ENCODE measurements around the gene CACNA1E. TPM values are rescaled to one million over a fixed set of nuclear protein-coding genes. Genes with fewer than 3 reads are reported as not detected.
"Not testable (repeated sequence)": the region's sequence is repeated elsewhere in the genome, so short reads cannot be mapped to it uniquely, and the experiment has no call there.

CACNA1E gene
- total RNA-seq, 1 experiment from 2014 or later = 0.45 TPM

DNA sequence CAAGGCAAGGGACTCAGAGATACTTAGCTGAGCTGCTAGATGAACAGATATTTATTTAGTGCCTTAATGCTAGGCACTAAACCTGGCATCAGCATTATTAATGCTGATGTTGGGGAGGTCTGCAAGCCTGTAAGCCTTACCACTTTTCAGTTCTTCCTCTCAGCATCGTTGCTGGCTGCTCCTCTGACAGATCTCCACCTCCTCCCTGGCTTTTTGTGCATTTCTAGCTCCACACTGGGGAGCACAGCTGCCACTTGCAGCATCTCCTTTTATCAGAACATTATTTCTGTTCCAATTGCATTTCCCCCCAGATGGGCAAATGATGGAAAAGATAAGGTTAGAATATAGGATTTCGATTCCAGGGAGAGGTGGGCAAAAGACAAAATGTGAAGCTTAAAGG lies 34.8 kb downstream of the CACNA1E start:
- H3K36me3 Mint-ChIP-seq (ENCODE audit: insufficient read depth, unreplicated experiment) = no peaks in the 10 kb centered on the region
- Histone ChIP-seq H3K36me3 (ENCODE audit: control insufficient read depth, insufficient read depth, low read length) (no peaks in the 10 kb centered on the region), H3K4me3 (ENCODE audit: low read depth, low read length) (no peak overlapping the region), H3K9me3 (no peaks in the 10 kb centered on the region), H3K27me3 (replicated peaks; ENCODE audit: control insufficient read depth, insufficient read depth, low read length) (no peaks in the 10 kb centered on the region), H3K4me1 (no peaks in the 10 kb centered on the region)
- no peak overlapping the region for H3K4me3 Mint-ChIP-seq (ENCODE audit: unreplicated experiment)
- no peak for DNase-seq
- intact Hi-C loops (cut with micrococcal nuclease; ENCODE audit: unreplicated experiment) = no loop called here
- H3K9me3 Mint-ChIP-seq (ENCODE audit: unreplicated experiment) = no peaks in the 10 kb centered on the region
- ChIA-PET POLR2A (no interaction called here), CTCF (no interaction called here)
- H3K4me1 Mint-ChIP-seq (ENCODE audit: low read depth, unreplicated experiment) = peaks cover 9% of the 10 kb centered on the region
- no TSS peak for BruUV-seq (replicated peaks)
- no peak overlapping the region for H3K27ac Mint-ChIP-seq (ENCODE audit: unreplicated experiment)
- H3K27me3 Mint-ChIP-seq (ENCODE audit: insufficient read depth, unreplicated experiment) = peaks cover 17% of the 10 kb centered on the region
- TF ChIP-seq, protein P1, sequence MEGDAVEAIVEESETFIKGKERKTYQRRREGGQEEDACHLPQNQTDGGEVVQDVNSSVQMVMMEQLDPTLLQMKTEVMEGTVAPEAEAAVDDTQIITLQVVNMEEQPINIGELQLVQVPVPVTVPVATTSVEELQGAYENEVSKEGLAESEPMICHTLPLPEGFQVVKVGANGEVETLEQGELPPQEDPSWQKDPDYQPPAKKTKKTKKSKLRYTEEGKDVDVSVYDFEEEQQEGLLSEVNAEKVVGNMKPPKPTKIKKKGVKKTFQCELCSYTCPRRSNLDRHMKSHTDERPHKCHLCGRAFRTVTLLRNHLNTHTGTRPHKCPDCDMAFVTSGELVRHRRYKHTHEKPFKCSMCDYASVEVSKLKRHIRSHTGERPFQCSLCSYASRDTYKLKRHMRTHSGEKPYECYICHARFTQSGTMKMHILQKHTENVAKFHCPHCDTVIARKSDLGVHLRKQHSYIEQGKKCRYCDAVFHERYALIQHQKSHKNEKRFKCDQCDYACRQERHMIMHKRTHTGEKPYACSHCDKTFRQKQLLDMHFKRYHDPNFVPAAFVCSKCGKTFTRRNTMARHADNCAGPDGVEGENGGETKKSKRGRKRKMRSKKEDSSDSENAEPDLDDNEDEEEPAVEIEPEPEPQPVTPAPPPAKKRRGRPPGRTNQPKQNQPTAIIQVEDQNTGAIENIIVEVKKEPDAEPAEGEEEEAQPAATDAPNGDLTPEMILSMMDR (IDR thresholded peaks at IDR 0.05; ENCODE audit: insufficient read depth in 1 of 2, low read depth in 1 of 2, low read length in 1 of 2, severe bottlenecking in 1 of 2, unreplicated experiment in 1 of 2) = no peak

DNA sequence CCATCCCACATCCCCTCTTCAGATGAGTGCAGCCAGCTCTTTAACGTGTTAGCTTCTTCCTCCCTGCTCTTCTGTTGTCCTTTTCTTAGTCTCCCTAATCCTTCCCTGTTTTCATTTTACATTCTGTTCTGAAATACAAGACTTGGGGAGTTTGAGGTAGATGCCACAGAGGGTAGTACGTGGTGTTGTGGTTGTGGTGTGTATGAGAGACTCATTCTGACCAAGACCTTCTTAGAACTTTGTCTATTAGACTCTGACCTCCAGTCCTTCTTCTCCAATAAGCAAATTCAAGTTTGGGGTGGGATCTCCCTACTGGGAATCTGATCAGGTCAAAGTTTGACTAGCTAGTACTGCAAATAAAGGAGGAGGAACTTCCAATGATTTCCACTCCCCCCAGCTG lies 39.5 kb downstream of the CACNA1E start:
- no peak for DNase-seq
- Histone ChIP-seq H3K4me1 (no peaks in the 10 kb centered on the region), H3K27me3 (replicated peaks; ENCODE audit: control insufficient read depth, insufficient read depth, low read length) (no peaks in the 10 kb centered on the region), H3K9me3 (no peaks in the 10 kb centered on the region), H3K36me3 (ENCODE audit: control insufficient read depth, insufficient read depth, low read length) (no peaks in the 10 kb centered on the region), H3K4me3 (ENCODE audit: low read depth, low read length) (no peak overlapping the region)
- no peak overlapping the region for H3K27ac Mint-ChIP-seq (ENCODE audit: unreplicated experiment)
- intact Hi-C loops (cut with micrococcal nuclease; ENCODE audit: unreplicated experiment) = no loop called here
- H3K4me1 Mint-ChIP-seq (ENCODE audit: low read depth, unreplicated experiment) = no peaks in the 10 kb centered on the region
- TF ChIP-seq, protein P1 (IDR thresholded peaks at IDR 0.05; ENCODE audit: insufficient read depth in 1 of 2, low read depth in 1 of 2, low read length in 1 of 2, severe bottlenecking in 1 of 2, unreplicated experiment in 1 of 2) = no peak
- H3K4me3 Mint-ChIP-seq (ENCODE audit: unreplicated experiment) = no peak overlapping the region
- no peaks in the 10 kb centered on the region for H3K36me3 Mint-ChIP-seq (ENCODE audit: insufficient read depth, unreplicated experiment)
- CTCF ChIA-PET = no interaction called here
- POLR2A ChIA-PET = no interaction called here
- peaks cover 2% of the 10 kb centered on the region for H3K9me3 Mint-ChIP-seq (ENCODE audit: unreplicated experiment)
- no TSS peak for BruUV-seq (replicated peaks)
- peaks cover 15% of the 10 kb centered on the region for H3K27me3 Mint-ChIP-seq (ENCODE audit: insufficient read depth, unreplicated experiment)

- Mint-ChIP-seq H3K4me3 (ENCODE audit: unreplicated experiment) (no peak overlapping the region), H3K27ac (ENCODE audit: unreplicated experiment) (no peak overlapping the region), H3K36me3 (ENCODE audit: insufficient read depth, unreplicated experiment) (no peaks in the 10 kb centered on the region), H3K9me3 (ENCODE audit: unreplicated experiment) (peaks cover 10% of the 10 kb centered on the region), H3K27me3 (ENCODE audit: insufficient read depth, unreplicated experiment) (peaks cover 6% of the 10 kb centered on the region), H3K4me1 (ENCODE audit: low read depth, unreplicated experiment) (no peaks in the 10 kb centered on the region)
- TF ChIP-seq, protein P1 (IDR thresholded peaks at IDR 0.05; ENCODE audit: insufficient read depth in 1 of 2, low read depth in 1 of 2, low read length in 1 of 2, severe bottlenecking in 1 of 2, unreplicated experiment in 1 of 2) = no peak
- no peak overlapping the region for H3K4me3 ChIP-seq (ENCODE audit: low read depth, low read length)
- H3K27me3 ChIP-seq (replicated peaks; ENCODE audit: control insufficient read depth, insufficient read depth, low read length) = no peaks in the 10 kb centered on the region
- BruUV-seq (replicated peaks) = no TSS peak
- ChIA-PET POLR2A (no interaction called here), CTCF (no interaction called here)
- H3K9me3 ChIP-seq = peaks cover 4% of the 10 kb centered on the region; the same call in 1 of the 2 replicates
- intact Hi-C loops (cut with micrococcal nuclease; ENCODE audit: unreplicated experiment) = no loop called here
- H3K4me1 ChIP-seq = no peaks in the 10 kb centered on the region
- H3K36me3 ChIP-seq (ENCODE audit: control insufficient read depth, insufficient read depth, low read length) = no peaks in the 10 kb centered on the region
- DNase-seq = no peak
Observed at GRCh38 chr1:181525104-181525721, 41.9 kb downstream of the CACNA1E start.

DNA sequence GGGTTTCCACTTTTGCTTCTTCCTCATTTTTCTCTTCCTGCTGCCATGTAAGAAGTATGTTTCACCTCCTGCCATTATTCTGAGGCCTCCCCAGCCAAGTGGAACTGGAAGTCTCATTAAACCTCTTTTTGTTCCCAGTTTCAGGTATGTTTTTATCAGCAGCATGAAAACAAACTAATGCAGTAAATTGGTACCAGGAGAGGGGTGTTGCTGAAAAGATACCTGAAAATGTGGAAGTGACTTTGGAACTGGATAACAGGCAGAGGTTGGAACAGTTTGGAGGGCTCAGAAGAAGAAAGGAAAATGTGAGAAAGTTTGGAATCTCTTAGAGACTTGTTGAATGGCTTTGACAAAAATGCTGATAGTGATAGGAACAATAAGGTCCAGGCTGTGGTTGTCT lies 44.9 kb downstream of the CACNA1E start:
- CTCF ChIA-PET; H3K4me3 Mint-ChIP-seq (ENCODE audit: unreplicated experiment); H3K36me3 ChIP-seq (ENCODE audit: control insufficient read depth, insufficient read depth, low read length); H3K36me3 Mint-ChIP-seq (ENCODE audit: insufficient read depth, unreplicated experiment); H3K9me3 ChIP-seq; BruUV-seq (replicated peaks); H3K4me1 ChIP-seq; intact Hi-C loops (cut with micrococcal nuclease; ENCODE audit: unreplicated experiment); DNase-seq; H3K4me3 ChIP-seq (ENCODE audit: low read depth, low read length); H3K4me1 Mint-ChIP-seq (ENCODE audit: low read depth, unreplicated experiment); H3K27me3 ChIP-seq (replicated peaks; ENCODE audit: control insufficient read depth, insufficient read depth, low read length); H3K27ac Mint-ChIP-seq (ENCODE audit: unreplicated experiment); POLR2A ChIA-PET: not testable (repeated sequence)
- Mint-ChIP-seq H3K9me3 (ENCODE audit: unreplicated experiment) (peaks cover 10% of the 10 kb centered on the region), H3K27me3 (ENCODE audit: insufficient read depth, unreplicated experiment) (peaks cover 14% of the 10 kb centered on the region)
